SK-MEL-5 (cell line): ENCODE measurements around the gene COL10A1. TPM values are rescaled to one million over a fixed set of nuclear protein-coding genes. Genes with fewer than 3 reads are reported as not detected.
"Not testable (repeated sequence)": the region's sequence is repeated elsewhere in the genome, so short reads cannot be mapped to it uniquely, and the experiment has no call there.

Source experiments
- DNase-seq: peaks from one replicate; pipeline ENCODE4 v3.0.0-alpha.2; 2016; ENCODE audit warnings: low read depth, low spot score
- in situ Hi-C: cut with HindIII; loops from 2 replicates; pipeline ENCODE4 v1.10.0; 2016; ENCODE audit warnings: low sequenced_read_pairs, high pct_unique_total_duplicates, low pct_unique_long_range_greater_than_20kb
- total RNA-seq: library from RNA; depleted of rRNA; stranded (reverse); fragments of >200 nt; shearing (Covaris generic); gene quantifications from 2 replicates; pipeline ENCODE4 v1.2.3, GENCODE V29; 2014

COL10A1 gene
- total RNA-seq, 1 experiment from 2014 or later: not detected

- in situ Hi-C loops: no loop called here
- no peak for DNase-seq
Observed at GRCh38 chr6:116096979-116097816, 28.7 kb downstream of the COL10A1 start.

- in situ Hi-C loops, DNase-seq: not testable (repeated sequence)
Observed at GRCh38 chr6:116096048-116096759, 29.7 kb downstream of the COL10A1 start.

GRCh38 chr6:116094041-116094440 is 31.9 kb downstream of the COL10A1 start:
- no peak for DNase-seq

GRCh38 chr6:116090251-116090650 is 35.7 kb downstream of the COL10A1 start:
- in situ Hi-C loops: no loop called here
- DNase-seq: no peak

More at GRCh38 chr6:116094041-116094440, 31.9 kb downstream of the COL10A1 start:
- in situ Hi-C loops: no loop called here

- no peak for DNase-seq
- in situ Hi-C loops: no loop called here
Observed at GRCh38 chr6:116088946-116089345, 37.0 kb downstream of the COL10A1 start.

GRCh38 chr6:116087437-116088027 is 38.4 kb downstream of the COL10A1 start:
- no peak for DNase-seq
- in situ Hi-C loops: no loop called here

GRCh38 chr6:116084284-116084683 is 41.6 kb downstream of the COL10A1 start:
- in situ Hi-C loops: no loop called here

GRCh38 chr6:116083052-116083451 is 42.9 kb downstream of the COL10A1 start:
- in situ Hi-C loops: no loop called here
- DNase-seq: no peak

More at GRCh38 chr6:116084284-116084683, 41.6 kb downstream of the COL10A1 start:
- DNase-seq: no peak

- in situ Hi-C loops: no loop called here
- no peak for DNase-seq
Observed at GRCh38 chr6:116078945-116079344, 47.0 kb downstream of the COL10A1 start.

- in situ Hi-C loops: no loop called here
Observed at GRCh38 chr6:116078522-116078921, 47.4 kb downstream of the COL10A1 start.

GRCh38 chr6:116074732-116075390 is 51.1 kb downstream of the COL10A1 start:
- in situ Hi-C loops: no loop called here
- no peak for DNase-seq

More at GRCh38 chr6:116078522-116078921, 47.4 kb downstream of the COL10A1 start:
- no peak for DNase-seq

GRCh38 chr6:116073765-116074440 is 52.0 kb downstream of the COL10A1 start:
- no peak for DNase-seq
- in situ Hi-C loops: no loop called here

GRCh38 chr6:116072368-116072767 is 53.6 kb downstream of the COL10A1 start:
- DNase-seq: no peak
- in situ Hi-C loops: no loop called here

- DNase-seq: no peak
- in situ Hi-C loops: no loop called here
Observed at GRCh38 chr6:116070616-116071389, 55.1 kb downstream of the COL10A1 start.

GRCh38 chr6:116070101-116070500 is 55.8 kb downstream of the COL10A1 start:
- in situ Hi-C loops: no loop called here

More at GRCh38 chr6:116070101-116070500, 55.8 kb downstream of the COL10A1 start:
- DNase-seq: no peak
